GM21367 (cell line): ENCODE data around the gene SNAI1.
"Not testable (repeated sequence)": the region's sequence is repeated elsewhere in the genome, so short reads cannot be mapped to it uniquely, and the experiment has no call there.

ENCODE experiments used
- ATAC-seq: cut with Tn5 transposase; IDR thresholded peaks from one replicate; pipeline ENCODE4 v1.9.1; 2021; ENCODE audit not compliant: unreplicated experiment

Gene SNAI1

DNA sequence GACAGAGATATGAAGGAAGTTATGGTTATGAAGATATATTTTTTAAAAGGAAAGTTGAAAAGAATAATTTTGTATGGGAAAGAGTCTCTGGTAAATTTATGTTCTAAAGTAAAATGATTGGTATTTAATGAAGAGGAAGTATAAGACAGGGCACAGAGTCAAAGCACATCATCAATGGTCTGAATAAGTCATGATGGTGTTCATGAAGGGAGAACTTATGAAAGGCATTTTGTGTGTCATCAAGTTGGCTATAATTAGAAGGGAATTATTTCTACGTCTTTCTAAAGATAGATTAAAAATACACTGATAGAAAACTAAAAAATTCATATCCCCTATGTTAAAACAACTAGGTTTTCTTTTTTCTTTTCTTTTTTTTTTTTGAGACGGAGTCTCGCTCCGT lies 21.4 kb upstream of the SNAI1 start:
- no peak for ATAC-seq

DNA sequence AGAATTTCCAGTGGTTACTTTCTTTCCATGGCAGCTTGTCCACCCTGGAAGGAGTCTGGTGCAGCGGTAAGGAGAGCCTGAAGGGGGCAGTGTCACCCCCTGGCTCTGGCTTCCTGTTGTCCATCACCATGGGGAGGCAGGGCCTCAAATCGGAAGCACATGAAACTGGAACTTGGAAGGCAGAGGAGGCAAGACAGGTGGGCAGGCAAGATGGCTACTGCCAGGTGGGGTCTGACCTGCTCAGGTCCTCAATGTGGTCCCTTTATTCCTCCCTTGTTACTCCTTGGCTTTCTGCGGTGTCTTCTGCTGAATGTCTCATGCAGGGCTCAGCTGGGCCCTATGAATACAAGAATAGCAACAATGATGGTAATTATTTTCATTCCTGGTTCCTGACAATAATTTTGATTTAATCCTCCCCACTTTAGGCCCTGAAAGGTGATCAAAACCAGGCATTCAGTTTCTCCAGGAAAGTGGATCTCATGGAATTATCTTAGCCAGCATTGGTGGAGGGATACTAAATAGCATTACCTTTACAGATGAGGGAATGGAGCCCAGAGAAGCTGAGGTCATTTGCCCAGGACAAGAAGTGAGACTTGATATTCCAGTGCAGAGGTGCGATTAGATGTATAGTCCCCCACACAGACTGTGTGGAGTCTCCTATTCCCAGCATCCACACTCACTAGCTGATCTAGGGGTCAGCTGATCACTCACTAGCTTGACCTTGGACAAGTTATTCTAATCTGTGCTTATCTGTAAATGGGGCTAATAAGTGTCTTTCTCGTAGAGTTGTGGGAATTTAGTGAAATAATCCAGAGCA lies 17.6 kb upstream of the SNAI1 start:
- no peak for ATAC-seq

- ATAC-seq, result no peak
Observed at GRCh38 chr20:49965781-49966305, 16.9 kb upstream of the SNAI1 start.

- ATAC-seq, result no peak
Observed at GRCh38 chr20:49966861-49967260, 15.9 kb upstream of the SNAI1 start.

GRCh38 chr20:49969234-49969633 lies 13.5 kb upstream of the SNAI1 start:
- no peak for ATAC-seq

GRCh38 chr20:49969946-49970345 lies 12.8 kb upstream of the SNAI1 start:
- no peak for ATAC-seq

GRCh38 chr20:49970498-49970897 lies 12.3 kb upstream of the SNAI1 start:
- no peak for ATAC-seq

DNA sequence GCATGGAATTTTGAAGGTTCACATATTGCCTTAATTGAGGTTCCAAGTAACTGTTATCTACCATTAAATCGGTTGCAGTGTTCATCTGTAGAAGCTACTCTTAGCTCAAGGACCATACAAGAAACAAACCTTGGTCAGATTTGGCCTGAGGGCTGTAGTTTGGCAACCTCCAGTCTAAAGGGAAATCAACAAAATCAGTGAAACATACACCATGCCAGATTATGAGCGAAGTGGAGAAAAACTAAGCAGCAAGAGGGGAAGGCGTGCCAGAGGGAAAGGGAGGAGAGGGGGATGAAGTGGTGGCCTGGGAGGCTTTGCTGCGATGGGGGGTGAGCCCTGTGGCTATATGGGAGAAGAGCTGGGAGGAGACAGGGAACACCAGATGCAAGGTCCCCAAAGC lies 8.8 kb upstream of the SNAI1 start:
- no peak for ATAC-seq

GRCh38 chr20:49976542-49976941 lies 6.2 kb upstream of the SNAI1 start:
- ATAC-seq, result no peak

DNA sequence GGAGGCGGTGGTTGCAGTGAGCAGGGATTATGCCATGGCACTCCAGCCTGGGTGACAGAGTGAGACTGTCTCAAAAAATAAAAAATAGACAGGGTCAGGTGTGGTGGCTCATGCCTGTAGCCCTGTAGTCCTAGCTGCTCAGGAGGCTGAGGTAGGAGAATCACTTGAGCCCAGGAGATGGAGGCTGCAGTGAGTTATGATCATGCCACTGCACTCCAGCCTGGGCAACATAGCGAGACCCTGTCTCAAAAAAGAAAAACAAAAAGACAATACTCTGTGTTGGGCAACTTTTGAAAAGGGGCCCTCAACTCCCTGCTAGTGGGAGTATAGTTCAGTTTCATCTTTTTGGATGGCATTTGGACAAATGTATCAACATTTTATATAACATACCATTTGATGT lies 5.0 kb upstream of the SNAI1 start:
- not testable (repeated sequence) for ATAC-seq

DNA sequence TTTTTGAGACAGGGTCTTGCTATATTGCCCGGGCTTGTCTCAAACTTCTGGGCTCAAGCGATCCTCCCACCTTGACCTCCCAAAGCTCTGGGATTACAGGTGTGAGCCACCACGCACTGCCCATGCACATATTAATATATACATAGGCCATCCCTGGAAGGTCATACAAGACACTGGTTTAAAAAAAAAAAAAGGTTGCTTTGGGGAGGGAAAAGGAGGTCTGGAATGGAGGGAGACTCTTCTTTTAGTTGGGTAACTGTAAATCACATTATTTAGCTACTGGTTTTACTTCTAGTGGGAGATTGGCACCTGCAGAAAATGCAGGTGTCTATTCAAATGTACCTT lies 4.1 kb upstream of the SNAI1 start:
- ATAC-seq, result no peak

- ATAC-seq, result no peak
Observed at GRCh38 chr20:49979030-49979832, 3.5 kb upstream of the SNAI1 start.

DNA sequence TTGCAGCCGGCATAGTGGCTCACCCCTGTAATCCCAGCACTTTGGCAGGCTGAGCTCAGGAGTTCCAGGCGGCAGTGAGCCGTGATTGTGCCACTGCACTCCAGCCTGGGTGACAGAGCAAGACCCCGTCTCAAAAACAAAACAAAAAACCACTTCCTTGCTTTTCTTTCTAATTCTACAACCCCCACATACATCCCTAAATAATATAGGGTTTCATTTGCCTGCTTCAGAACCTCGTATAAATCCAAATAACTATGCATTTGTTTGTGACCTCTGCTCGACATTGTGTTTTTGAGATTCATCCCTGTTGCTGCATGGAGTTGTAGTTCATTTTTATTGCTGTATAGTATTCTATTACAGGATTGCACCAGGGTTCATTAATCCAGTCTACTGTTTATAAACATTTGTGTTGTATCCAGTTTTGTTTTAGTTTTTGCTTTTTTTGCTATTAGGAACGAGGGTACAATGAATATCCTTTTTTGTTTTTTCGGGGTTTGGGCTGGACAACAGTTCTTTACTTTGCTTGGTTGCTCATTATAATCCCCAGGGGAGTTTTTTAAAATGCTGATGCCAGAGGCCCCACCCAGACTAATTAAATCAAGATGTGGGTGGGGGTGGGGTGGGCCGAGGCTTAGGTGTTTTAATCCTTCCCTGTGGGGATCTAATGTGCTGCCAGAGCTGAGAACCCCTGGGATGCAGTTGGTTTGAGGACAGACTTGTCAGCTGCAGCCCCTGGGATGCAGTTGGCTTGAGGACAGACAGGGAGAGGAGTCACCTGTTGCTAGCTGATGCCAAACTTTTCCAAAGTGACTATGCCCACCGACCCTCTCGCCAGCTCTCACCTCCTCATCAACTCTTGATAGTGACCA lies 2.4 kb upstream of the SNAI1 start:
- no peak for ATAC-seq

DNA sequence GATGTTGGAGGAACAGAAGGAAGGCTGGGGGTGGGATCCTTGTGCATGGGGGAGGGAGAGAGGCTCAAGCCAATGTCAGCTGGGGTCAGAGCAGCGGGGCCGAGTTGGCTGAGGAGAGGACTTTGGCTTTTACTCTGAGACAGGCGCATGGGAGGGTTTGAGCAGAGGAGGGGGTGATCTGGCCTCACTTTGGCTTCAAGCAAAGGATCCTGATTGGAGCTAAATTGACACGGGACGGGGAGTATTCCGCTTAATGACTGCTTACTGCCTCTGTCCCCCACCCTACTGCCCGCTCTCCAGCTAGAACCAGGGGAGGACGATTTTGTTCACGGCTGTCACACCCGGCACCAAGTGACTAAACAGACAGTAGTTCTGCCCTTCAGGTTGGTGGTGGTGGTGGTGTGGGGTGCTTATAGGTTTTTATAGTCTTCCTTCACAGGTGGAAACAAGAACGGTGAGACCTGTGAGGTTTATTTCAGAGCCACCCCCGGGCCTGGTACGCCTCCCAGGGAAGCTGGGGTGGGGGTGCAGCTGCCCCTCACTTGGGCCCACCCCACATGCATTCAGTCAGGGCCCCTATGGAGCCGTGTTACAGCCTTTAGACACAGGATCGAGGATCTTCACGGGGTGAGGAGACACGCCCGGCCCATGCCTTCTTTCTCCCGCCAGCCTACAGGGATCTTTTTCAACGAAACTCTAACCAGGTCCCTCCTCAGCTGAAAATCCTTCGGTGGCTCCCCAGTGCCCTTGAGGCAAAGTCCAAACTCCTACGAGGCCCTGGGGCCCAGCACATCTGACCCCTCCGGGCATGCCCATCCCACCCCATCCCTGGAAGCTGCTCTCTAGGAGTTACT lies 1.3 kb upstream of the SNAI1 start:
- no peak for ATAC-seq

DNA sequence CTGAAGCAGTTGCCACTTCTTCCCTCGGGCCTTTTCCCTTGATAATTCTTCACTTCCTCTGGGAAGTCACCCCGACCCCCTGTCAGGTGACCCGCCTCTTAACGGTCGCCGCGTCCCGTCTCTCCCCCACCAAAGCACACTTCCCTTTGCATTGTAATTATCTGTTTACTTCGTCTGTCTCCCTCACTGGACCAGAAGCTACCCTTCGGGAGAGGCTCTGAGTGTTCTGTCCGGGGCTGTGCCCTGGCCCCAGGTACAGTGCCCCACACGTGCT lies 771 bp upstream of the SNAI1 start:
- no peak for ATAC-seq

DNA sequence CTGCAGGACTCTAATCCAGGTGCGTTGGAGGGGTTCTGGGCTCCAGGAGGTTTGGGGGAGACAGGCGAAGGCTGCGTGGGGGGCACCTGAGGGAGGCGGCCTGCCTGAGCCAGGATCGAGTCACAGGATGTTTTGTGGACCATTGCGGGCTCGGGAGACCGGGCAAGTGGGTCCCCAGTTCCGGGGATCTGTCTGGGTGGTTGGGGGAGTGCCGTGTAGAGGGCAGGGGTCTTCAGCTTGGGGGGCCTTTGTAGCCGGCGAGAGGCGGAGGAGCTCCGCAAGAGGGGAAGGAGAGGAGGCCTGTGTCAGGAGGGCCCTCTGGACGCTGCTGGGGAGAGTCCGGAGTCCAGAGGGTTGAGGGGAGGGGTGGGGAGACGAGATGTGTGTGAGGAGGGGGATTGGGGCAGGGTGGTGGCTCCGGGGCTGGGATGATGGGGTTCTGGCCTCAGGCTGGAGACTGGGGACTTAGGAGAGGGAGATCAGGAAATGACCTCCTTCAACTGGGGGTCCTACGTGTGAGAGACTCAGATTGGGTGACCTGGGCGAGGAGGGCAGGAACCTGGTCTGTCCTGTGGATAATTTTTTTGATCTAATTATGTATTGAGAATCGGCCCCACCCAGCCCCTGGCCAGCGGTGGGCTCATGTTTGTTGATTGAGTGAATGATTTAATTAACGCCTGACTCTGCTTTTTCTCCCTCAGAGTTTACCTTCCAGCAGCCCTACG lies 505 bp downstream of the SNAI1 start:
- no peak for ATAC-seq

GRCh38 chr20:49983848-49984408 lies 1.1 kb downstream of the SNAI1 start:
- no peak for ATAC-seq

- ATAC-seq, result no peak
Observed at GRCh38 chr20:49984426-49985153, 1.8 kb downstream of the SNAI1 start.

GRCh38 chr20:49985157-49985556 lies 2.4 kb downstream of the SNAI1 start:
- no peak for ATAC-seq
